ES-I3 (cell line): ENCODE measurements around the gene KRTAP12-2.
"Not testable (repeated sequence)": the region's sequence is repeated elsewhere in the genome, so short reads cannot be mapped to it uniquely, and the experiment has no call there.

Experiments
- H3K36me3 ChIP-seq: 2 replicates; pipeline ENCODE4 v1.6.1; 2013; ENCODE audit warnings: mild to moderate bottlenecking, low read length, control low read depth, moderate library complexity; ENCODE audit not compliant: insufficient read depth
- H3K4me1 ChIP-seq: 2 replicates; pipeline ENCODE4 v1.6.1; 2013; ENCODE audit warnings: mild to moderate bottlenecking, control low read depth, low read length; ENCODE audit not compliant: insufficient read depth
- H3K9ac ChIP-seq: 2 replicates; pipeline ENCODE4 v1.6.1; 2013; ENCODE audit warnings: low read depth, mild to moderate bottlenecking, low read length, moderate library complexity
- H3K9me3 ChIP-seq: 2 replicates; pipeline ENCODE4 v1.6.1; 2013; ENCODE audit warnings: mild to moderate bottlenecking, low read length, moderate library complexity; ENCODE audit not compliant: control insufficient read depth, insufficient read depth

The KRTAP12-2 gene

DNA sequence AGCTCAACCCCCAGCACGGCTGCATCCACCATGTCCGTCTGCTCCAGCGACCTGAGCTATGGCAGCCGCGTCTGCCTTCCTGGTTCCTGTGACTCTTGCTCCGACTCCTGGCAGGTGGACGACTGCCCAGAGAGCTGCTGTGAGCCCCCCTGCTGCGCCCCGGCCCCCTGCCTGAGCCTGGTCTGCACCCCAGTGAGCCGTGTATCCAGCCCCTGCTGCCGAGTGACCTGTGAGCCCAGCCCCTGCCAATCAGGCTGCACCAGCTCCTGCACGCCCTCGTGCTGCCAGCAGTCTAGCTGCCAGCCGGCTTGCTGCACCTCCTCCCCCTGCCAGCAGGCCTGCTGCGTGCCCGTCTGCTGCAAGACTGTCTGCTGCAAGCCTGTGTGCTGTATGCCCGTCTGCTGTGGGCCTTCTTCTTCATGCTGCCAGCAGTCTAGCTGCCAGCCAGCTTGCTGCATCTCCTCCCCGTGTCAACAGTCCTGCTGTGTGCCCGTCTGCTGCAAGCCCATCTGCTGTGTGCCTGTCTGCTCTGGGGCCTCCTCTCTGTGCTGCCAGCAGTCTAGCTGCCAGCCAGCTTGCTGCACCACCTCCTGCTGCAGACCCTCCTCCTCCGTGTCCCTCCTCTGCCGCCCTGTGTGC, 30.6 kb upstream of the KRTAP12-2 start, which contains the start of gene KRTAP10-12:
KRTAP10-12 (plus strand) TSS at position 1 of the 639 bp plus-strand sequence; CDS start at position 31, 30 bp downstream.
- peak within 1 kb of the TSS; percentile 30; the same call in 1 of the 2 replicates for H3K9ac ChIP-seq
- H3K36me3 ChIP-seq, H3K9me3 ChIP-seq: not testable (repeated sequence)
- H3K4me1 ChIP-seq: peaks cover 10% of the 10 kb centered on the region; the same call in 1 of the 2 replicates

DNA sequence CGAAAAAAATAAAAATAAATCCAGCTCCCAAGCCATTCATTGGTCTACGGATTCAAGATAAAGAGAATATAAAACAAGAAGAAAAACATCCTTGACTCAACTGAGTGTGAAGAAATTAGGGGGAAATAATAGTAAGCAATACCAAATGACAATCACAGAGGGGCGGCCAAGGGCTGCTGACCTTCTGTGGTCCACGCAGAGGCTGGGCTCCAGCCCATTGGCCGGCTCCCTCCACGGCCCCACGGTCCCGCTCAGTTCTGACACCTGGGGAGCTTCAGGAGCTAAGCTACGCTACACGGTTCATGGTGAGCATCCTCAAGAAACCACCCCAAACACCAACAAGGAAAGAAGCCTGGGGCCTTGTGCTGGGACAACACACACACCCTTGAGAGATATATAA, 29.8 kb upstream of the KRTAP12-2 start:
- Histone ChIP-seq H3K9me3 (0 out of 2 replicates have a peak, but pooled peaks cover 7% of the 10 kb centered on the region), H3K9ac (peak overlapping the region; percentile 30; the same call in 1 of the 2 replicates), H3K36me3 (no peaks in the 10 kb centered on the region), H3K4me1 (peaks cover 10% of the 10 kb centered on the region; the same call in 1 of the 2 replicates)

DNA sequence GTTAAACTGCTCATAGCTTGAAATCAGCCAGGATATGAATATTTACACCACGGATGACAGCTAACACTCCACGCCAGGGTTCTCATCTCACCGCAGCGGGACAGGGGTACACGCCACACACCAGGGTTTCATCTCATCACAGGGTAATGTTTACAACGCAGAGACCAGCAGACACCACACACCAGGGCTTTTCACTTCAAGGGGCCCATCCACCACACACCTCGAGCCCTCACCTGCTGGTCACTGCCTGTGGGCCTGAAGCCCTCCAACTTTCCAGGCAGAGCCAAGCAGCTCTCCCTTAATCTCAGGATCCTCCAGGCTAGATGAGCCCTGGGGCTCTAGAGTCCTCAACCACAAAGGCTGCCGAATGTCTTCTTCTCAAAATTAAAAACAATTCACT, 28.9 kb upstream of the KRTAP12-2 start:
- 0 out of 2 replicates have a peak, but pooled peaks cover 7% of the 10 kb centered on the region for H3K9me3 ChIP-seq
- no peak overlapping the region for H3K9ac ChIP-seq

DNA sequence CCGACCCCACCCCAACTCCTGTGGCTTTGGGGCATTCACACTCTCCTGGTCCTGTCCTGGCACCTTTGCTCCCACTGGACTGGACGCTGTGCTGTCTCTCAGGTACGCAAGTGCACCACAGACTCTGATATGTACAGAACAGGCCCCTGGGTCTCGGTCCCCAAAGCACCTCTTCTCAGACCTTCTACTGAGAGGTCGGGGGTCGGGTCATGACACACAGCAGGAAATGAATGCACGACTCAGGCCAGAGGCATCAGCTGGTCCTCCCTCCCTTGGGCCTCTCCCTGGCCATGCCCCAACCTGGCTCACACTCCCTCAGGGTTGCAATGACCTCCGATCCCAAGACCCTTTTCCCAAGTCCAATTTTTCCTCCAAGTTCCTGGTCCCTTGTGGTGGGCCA, 28.5 kb upstream of the KRTAP12-2 start:
- peaks cover 10% of the 10 kb centered on the region; the same call in 1 of the 2 replicates for H3K4me1 ChIP-seq
- H3K9ac ChIP-seq: no peak overlapping the region
- 0 out of 2 replicates have a peak, but pooled peaks cover 7% of the 10 kb centered on the region for H3K9me3 ChIP-seq
- no peaks in the 10 kb centered on the region for H3K36me3 ChIP-seq

More for the DNA sequence above, 28.9 kb upstream of the KRTAP12-2 start:
- Histone ChIP-seq H3K36me3 (no peaks in the 10 kb centered on the region), H3K4me1 (peaks cover 10% of the 10 kb centered on the region; the same call in 1 of the 2 replicates)

DNA sequence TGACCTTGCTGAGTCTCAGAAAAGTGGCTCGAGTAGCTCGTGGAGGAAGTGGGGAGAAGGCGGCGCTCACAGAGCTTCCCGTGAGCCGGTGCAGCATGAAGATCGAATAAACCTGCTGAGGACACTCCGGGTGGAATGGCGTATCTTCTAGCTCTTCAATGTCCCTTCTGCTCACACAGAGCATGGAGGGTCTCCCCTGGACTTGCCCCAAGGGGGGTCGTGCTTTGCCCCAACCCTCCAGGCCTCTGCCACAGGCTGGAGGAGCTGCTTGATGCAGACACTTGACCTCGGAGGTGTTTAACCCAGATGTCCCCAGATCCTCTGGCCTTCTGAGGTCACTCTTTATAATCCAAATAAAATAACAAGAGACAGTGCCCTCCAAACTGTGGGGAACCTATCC, 28.0 kb upstream of the KRTAP12-2 start:
- peaks cover 10% of the 10 kb centered on the region; the same call in 1 of the 2 replicates for H3K4me1 ChIP-seq
- H3K9ac ChIP-seq: no peak overlapping the region
- H3K9me3 ChIP-seq: 0 out of 2 replicates have a peak, but pooled peaks cover 7% of the 10 kb centered on the region
- H3K36me3 ChIP-seq: no peaks in the 10 kb centered on the region

DNA sequence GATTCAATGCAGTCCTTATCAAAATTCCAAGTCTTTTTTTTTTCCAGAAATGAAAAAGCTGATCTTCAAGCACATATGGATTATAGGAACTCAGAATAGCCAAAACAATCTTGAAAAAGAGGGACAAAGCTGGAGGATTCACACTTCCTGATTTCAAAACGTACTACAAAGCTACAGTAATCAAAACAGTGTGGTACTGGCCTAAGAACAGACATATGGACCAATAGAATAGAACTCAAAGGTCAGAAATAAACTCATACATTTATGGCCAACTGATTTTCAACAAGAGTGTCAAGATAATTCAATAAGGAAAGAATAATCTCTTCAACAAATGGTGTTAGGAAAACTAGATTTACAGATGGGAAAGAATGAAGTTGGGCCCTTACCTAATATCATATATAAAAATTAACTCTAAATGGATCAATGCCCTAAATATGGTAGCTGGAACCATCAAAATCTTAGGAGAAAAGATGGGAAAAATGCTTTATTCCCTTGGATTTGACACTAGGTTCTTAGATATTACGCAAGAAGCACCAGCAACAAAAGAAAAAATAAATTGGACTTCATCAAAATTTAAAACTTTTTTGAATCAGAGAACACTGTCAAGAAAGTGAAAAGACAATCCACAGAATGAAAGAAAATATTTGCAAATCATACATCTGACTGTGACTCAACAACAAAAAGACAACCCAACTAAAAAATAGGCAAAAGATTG, 26.2 kb upstream of the KRTAP12-2 start:
- Histone ChIP-seq H3K36me3 (no peaks in the 10 kb centered on the region), H3K4me1 (peaks cover 8% of the 10 kb centered on the region; the same call in 1 of the 2 replicates), H3K9ac (no peak overlapping the region), H3K9me3 (0 out of 2 replicates have a peak, but pooled peaks cover 7% of the 10 kb centered on the region)

DNA sequence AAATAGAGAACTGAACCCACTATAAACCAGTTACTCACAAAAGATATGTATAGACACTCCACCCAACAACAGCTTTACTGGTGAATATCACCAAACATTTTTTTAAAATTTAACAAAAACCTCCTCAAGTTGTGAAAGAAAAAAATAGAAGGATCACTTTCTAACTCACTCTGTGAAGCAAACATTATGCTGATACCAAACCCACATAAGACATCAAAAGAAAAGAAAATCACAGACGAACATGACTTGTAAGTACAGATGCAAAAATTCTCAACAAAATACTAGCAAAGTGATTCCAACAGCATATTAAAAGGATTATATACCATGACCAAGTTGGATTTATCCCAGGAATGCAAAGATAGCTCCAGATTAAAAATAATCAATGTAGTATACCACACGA, 25.0 kb upstream of the KRTAP12-2 start:
- H3K36me3 ChIP-seq: no peaks in the 10 kb centered on the region
- H3K9ac ChIP-seq: no peak overlapping the region
- peaks cover 12% of the 10 kb centered on the region; the same call in 1 of the 2 replicates for H3K4me1 ChIP-seq
- 0 out of 2 replicates have a peak, but pooled peaks cover 7% of the 10 kb centered on the region for H3K9me3 ChIP-seq

DNA sequence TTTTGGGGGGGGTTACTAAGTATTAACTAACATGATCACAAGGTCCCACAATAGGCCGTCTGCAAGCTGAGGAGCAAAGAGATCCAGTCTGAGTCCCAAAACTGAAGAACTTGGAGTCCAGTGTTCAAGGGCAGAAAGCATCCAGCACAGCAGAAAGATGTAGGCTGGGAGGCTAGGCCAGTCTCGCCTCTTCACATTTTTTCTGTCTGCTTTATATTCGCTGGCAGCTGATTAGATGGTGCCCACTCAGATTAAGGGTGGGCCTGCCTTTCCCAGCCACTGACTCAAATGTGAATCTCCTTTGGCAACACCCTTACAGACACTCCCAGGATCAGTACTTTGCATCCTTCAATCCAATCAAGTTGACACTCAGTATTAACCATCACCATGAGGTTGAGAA, 23.0 kb upstream of the KRTAP12-2 start:
- H3K9ac ChIP-seq, H3K9me3 ChIP-seq, H3K36me3 ChIP-seq: not testable (repeated sequence)
- H3K4me1 ChIP-seq: peaks cover 13% of the 10 kb centered on the region; the same call in 1 of the 2 replicates

DNA sequence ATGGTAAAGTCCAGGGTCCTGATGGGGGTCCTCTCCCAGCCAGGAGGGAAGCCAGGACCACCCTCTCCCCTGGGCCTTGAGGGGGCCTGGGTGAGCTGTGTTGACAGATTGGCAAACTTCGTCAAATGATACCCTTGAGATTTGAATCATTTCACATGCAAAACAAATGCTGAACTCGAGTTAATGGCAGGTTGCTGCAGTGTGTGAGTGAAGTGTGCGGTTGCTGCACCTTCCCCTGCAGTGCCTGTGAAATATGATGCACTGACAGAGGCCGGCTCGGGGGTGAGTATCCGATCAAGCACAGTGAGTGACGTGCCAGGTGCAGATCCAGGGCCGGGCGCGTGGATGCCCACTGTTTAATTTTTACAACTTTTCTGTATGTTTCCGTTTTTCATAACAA, 20.9 kb upstream of the KRTAP12-2 start:
- H3K36me3 ChIP-seq: no peaks in the 10 kb centered on the region
- H3K9me3 ChIP-seq: 0 out of 2 replicates have a peak, but pooled peaks cover 2% of the 10 kb centered on the region
- H3K4me1 ChIP-seq: peaks cover 13% of the 10 kb centered on the region; the same call in 1 of the 2 replicates
- no peak overlapping the region for H3K9ac ChIP-seq

DNA sequence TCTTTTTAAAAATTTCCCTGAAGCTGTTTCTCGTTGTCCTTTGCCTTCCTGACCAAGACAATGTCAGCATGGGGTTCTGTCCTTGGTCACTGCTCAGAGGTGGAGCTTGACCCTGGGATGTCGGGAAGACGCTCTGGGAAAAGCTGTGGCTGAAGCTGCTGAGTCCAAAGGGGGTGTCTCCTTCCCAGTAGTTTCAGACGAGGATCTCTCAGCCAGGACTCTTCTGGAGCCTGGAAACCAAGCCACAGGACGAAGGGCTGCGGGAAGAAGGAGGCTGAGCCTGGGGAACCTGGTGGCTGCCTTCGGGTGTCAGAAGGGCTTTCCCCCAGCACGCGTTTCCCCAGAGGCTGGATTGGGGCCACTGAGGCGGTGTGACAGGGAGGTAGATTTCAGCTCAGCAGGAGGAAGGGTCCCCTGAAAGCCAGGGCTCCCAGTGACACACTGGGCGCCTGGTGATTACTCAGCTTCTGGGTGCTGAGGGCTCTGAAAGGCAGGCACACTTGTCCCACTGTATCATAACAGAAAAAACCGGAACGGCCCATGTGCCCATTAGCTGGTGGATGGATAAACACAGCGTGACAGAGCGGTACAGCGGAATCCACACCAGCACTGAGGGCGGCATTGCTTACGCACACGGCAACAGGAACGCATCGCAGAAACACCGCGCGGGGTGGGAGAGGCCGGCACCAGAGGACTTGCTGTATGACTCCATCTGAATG, 20.3 kb upstream of the KRTAP12-2 start:
- Histone ChIP-seq H3K9ac (no peak overlapping the region), H3K9me3 (no peaks in the 10 kb centered on the region)

DNA sequence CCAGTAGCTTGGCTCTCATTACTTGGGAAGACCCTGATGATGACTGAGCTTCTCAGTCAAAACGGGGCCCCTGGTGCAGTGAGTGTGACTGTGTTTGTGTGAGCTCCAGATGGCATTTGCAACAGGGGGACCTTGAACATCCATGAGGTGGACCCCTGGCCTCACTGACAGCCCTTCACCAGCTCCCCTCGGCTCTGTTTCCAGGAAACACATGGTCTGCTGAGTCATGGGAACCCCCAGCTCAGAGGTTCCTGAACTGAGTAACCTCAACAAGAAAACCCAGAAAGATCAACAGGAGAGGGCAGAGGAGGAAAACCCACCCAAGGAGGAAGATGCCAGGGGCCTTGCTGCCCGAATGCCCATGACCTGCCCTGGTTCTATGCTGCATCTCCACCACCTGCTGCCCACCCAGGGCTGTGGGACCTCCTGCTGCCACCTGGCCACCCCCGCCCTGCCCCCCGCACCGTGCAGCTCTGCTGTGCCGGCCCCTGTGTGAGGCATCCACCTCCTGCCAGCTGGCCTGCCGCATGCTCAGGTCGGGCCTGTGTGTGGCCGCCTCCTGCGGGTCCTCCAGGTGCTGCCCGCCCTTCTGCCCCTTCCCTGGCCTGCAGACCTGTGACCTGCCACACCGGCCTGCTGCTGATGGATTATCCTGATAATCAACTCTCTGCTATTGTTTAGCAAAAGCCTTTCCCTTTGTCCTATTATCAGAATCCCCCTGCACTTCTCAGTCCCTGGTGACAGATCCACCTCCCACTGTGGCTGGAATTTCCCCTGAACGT, 19.5 kb upstream of the KRTAP12-2 start:
- no peaks in the 10 kb centered on the region for H3K9me3 ChIP-seq
- H3K9ac ChIP-seq: no peak overlapping the region
- peaks cover 13% of the 10 kb centered on the region; the same call in 1 of the 2 replicates for H3K4me1 ChIP-seq
- no peaks in the 10 kb centered on the region for H3K36me3 ChIP-seq

More for the DNA sequence above, 20.3 kb upstream of the KRTAP12-2 start:
- Histone ChIP-seq H3K4me1 (peaks cover 13% of the 10 kb centered on the region; the same call in 1 of the 2 replicates), H3K36me3 (no peaks in the 10 kb centered on the region)

DNA sequence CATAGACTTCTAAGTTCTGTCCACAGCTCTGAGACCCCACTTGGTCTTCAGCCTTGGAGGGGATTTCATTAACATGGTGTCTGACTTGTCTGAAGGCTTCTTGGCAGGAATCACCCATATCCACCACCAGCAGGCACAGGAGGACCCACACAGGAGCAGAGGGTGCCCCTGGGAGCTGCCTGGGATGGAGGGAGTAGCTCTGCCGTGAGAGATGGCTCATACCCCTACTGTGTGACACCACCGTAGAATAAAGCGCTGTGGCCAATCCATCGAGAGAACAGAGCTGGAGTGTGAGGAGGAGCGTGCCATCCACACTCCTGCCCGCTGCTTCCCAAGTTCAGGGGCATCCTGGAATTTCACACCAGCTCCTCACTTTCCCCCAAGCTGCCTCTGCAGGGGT, 18.3 kb upstream of the KRTAP12-2 start:
- H3K36me3 ChIP-seq, H3K9ac ChIP-seq, H3K9me3 ChIP-seq: not testable (repeated sequence)
- peaks cover 13% of the 10 kb centered on the region; the same call in 1 of the 2 replicates for H3K4me1 ChIP-seq

DNA sequence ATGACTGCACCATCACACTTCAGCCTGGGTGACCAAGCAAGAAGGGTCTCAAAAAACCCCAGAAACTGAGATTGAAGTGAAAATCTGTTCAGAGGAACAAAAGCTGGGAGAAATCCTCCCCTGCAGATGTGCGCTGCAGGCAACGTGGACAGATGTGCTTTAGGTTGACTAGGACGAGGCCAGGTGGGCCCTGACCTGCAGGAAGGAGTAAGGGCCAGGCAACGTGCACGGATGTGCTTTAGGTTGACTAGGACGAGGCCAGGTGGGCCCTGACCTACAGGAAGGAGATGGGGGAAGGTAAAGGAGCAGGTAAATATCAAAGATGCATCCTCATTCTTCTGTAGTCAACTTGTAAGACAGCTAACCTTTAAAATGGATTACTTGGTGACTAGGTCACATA, 17.8 kb upstream of the KRTAP12-2 start:
- no peak overlapping the region for H3K9ac ChIP-seq
- no peaks in the 10 kb centered on the region for H3K9me3 ChIP-seq
- peaks cover 13% of the 10 kb centered on the region; the same call in 1 of the 2 replicates for H3K4me1 ChIP-seq
- H3K36me3 ChIP-seq: no peaks in the 10 kb centered on the region
